Ishikawa (cell line): ENCODE results near the gene HDLBP.

Experiments used
- CEBPB ChIP-seq: IDR thresholded peaks from 2 replicates; pipeline ENCODE4 v1.6.1; 2012
- CREB1 ChIP-seq: IDR thresholded peaks from 2 replicates; pipeline ENCODE4 v1.6.1; 2012; ENCODE audit warnings: low read depth
- EGR1 ChIP-seq: IDR thresholded peaks from 2 replicates; pipeline ENCODE4 v1.6.1; 2012
- EP300 ChIP-seq: IDR thresholded peaks from 2 replicates; pipeline ENCODE4 v1.6.1; 2012; ENCODE audit warnings: borderline replicate concordance
- FOXM1 ChIP-seq: IDR thresholded peaks from 2 replicates; pipeline ENCODE4 v1.6.1; 2012; ENCODE audit warnings: low read depth, borderline replicate concordance
- MAX ChIP-seq: IDR thresholded peaks from 2 replicates; pipeline ENCODE4 v1.6.1; 2012
- NFIC ChIP-seq: IDR thresholded peaks from 2 replicates; pipeline ENCODE4 v1.6.1; 2012
- RAD21 ChIP-seq: IDR thresholded peaks from 2 replicates; pipeline ENCODE4 v1.6.1; 2012; ENCODE audit warnings: low read depth
- REST ChIP-seq: IDR thresholded peaks from 2 replicates; pipeline ENCODE4 v1.6.1; 2012; ENCODE audit warnings: low read depth, mild to moderate bottlenecking
- TAF1 ChIP-seq: IDR thresholded peaks from 2 replicates; pipeline ENCODE4 v1.6.1; 2012; ENCODE audit warnings: low read depth, mild to moderate bottlenecking
- TCF12 ChIP-seq: IDR thresholded peaks from 2 replicates; pipeline ENCODE4 v1.6.1; 2012; ENCODE audit warnings: low read depth
- TEAD4 ChIP-seq: IDR thresholded peaks from 2 replicates; pipeline ENCODE4 v1.6.1; 2012
- USF1 ChIP-seq: IDR thresholded peaks from 2 replicates; pipeline ENCODE4 v1.6.1; 2012
- YY1 ChIP-seq: IDR thresholded peaks from 2 replicates; pipeline ENCODE4 v1.6.1; 2012; ENCODE audit warnings: low read depth
- ZBTB7A ChIP-seq: IDR thresholded peaks from 2 replicates; pipeline ENCODE4 v1.6.1; 2012; ENCODE audit warnings: low read depth

HDLBP gene

GRCh38 chr2:241255542-241256167 is 59.8 kb downstream of the HDLBP start:
- TF ChIP-seq ZBTB7A = no peak
- no peak for TF ChIP-seq REST
- TF ChIP-seq TCF12 = no peak
- TF ChIP-seq RAD21 = no peak
- TF ChIP-seq FOXM1 = no peak
- no peak for TF ChIP-seq MAX

GRCh38 chr2:241254904-241255351 is 60.5 kb downstream of the HDLBP start:
- TF ChIP-seq CEBPB (no peak), EGR1 (no peak), NFIC (no peak)

- no peak for TF ChIP-seq EGR1
- TF ChIP-seq NFIC = no peak
- no peak for TF ChIP-seq TAF1
- no peak for TF ChIP-seq YY1
- TF ChIP-seq ZBTB7A = no peak
Measured at GRCh38 chr2:241252778-241253475, 62.5 kb downstream of the HDLBP start.

GRCh38 chr2:241249654-241250053 is 65.8 kb downstream of the HDLBP start:
- no peak for TF ChIP-seq ZBTB7A
- no peak for TF ChIP-seq TCF12
- no peak for TF ChIP-seq CREB1
- no peak for TF ChIP-seq EGR1
- TF ChIP-seq REST = no peak
- TF ChIP-seq TAF1 = no peak
- no peak for TF ChIP-seq YY1
- TF ChIP-seq RAD21 = no peak
- no peak for TF ChIP-seq MAX
- TF ChIP-seq NFIC = no peak
- no peak for TF ChIP-seq CEBPB
- no peak for TF ChIP-seq TEAD4
- no peak for TF ChIP-seq FOXM1
- TF ChIP-seq USF1 = no peak
- no peak for TF ChIP-seq EP300

GRCh38 chr2:241248897-241249296 is 66.6 kb downstream of the HDLBP start:
- TF ChIP-seq YY1 (no peak), TAF1 (no peak), EP300 (no peak), CEBPB (no peak), TEAD4 (peak; percentile 75), NFIC (peak; percentile 14; the same call in 1 of the 2 replicates)

GRCh38 chr2:241248289-241248688 is 67.2 kb downstream of the HDLBP start:
- TF ChIP-seq EGR1 (no peak), YY1 (no peak), USF1 (no peak), TCF12 (no peak), MAX (no peak), CEBPB (no peak), FOXM1 (no peak), EP300 (no peak), ZBTB7A (no peak), TEAD4 (no peak), RAD21 (no peak), NFIC (no peak), REST (no peak), CREB1 (no peak)
